ENCODE data around the gene ZMYM4. TPM values are rescaled to one million over a fixed set of nuclear protein-coding genes. Genes with fewer than 3 reads are reported as not detected.
"Not testable (repeated sequence)": the region's sequence is repeated elsewhere in the genome, so short reads cannot be mapped to it uniquely, and the experiment has no call there.

ZMYM4 gene
- total RNA-seq, 1 donor from 2014 or later = 31.2 TPM

- intact Hi-C loops (cut with DNase I) = no loop called here
- DNase-seq (no peak), ATAC-seq (ENCODE audit: poor library complexity) (peak; percentile 70)
Measured at GRCh38 chr1:35301674-35302392, 33.3 kb downstream of the ZMYM4 start.

- no peak for ATAC-seq (ENCODE audit: poor library complexity)
- DNase-seq = no peak
- intact Hi-C loops (cut with DNase I) = no loop called here
Measured at GRCh38 chr1:35305383-35305782, 36.9 kb downstream of the ZMYM4 start.

- DNase-seq (no peak), ATAC-seq (ENCODE audit: poor library complexity) (no peak)
- intact Hi-C loops (cut with DNase I) = no loop called here
Measured at GRCh38 chr1:35315649-35316048, 47.1 kb downstream of the ZMYM4 start.

- DNase-seq (no peak), ATAC-seq (ENCODE audit: poor library complexity) (no peak)
- intact Hi-C loops (cut with DNase I) = no loop called here
Measured at GRCh38 chr1:35316264-35316663, 47.8 kb downstream of the ZMYM4 start.

DNA sequence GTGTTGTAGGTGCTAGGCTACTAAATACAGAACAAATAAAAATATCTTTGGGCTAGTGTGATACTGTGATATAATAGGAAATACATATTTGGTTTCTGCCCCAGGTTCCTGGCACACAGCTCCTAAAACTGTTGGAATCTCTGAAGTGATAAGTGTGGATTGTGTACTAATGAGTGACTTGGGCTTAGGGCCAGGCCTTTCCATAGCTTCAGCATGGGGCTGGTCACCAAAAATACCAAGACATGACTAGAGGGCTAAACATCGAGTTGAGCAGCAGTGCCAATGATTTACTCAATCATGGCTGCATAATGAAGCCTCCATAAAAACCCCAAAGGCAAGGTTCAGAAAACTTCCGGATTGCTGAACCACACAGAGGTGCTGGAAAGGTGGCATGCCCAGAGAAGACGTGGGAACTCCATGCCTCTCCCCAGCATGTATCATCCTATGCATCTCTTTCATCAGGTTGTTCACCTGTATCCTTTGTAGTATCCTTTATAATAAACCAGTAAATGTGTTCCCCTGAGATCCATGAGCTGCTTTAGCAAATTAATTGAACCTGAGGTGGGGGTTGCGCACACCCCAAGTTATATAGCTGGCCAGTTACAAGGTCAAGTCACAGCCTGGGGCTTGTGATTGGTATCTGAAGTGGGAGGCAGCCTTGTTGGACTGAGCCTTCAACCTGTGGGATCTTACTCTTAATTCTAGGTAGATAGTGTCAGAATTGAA lies 51.6 kb downstream of the ZMYM4 start:
- ATAC-seq (ENCODE audit: poor library complexity) (peak; percentile 93), DNase-seq (no peak)
- intact Hi-C loops (cut with DNase I) = no loop called here

- DNase-seq (no peak), ATAC-seq (ENCODE audit: poor library complexity) (no peak)
- intact Hi-C loops (cut with DNase I) = no loop called here
Measured at GRCh38 chr1:35320937-35321336, 52.4 kb downstream of the ZMYM4 start.

DNA sequence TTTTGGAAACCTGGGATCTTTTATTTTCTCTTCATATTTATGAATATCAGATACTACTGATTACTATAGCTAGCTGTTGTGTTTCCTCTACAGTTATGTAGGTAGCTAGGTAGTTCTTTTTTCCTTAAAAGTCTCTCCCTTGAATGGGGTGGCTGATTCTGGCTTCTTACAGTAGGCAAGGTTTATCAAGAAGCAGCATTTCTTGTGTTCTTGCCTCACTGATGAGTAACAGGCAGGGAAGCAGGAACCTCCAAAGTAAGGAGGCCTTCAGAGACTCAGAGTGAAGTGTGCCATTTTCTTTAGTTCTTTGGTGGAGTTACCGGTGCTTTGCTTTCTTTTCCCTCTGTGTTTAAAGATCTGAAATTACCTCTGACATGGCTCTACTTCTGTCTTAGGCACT lies 56.0 kb downstream of the ZMYM4 start:
- ATAC-seq (ENCODE audit: poor library complexity) (no peak), DNase-seq (no peak)
- intact Hi-C loops (cut with DNase I) = no loop called here

DNA sequence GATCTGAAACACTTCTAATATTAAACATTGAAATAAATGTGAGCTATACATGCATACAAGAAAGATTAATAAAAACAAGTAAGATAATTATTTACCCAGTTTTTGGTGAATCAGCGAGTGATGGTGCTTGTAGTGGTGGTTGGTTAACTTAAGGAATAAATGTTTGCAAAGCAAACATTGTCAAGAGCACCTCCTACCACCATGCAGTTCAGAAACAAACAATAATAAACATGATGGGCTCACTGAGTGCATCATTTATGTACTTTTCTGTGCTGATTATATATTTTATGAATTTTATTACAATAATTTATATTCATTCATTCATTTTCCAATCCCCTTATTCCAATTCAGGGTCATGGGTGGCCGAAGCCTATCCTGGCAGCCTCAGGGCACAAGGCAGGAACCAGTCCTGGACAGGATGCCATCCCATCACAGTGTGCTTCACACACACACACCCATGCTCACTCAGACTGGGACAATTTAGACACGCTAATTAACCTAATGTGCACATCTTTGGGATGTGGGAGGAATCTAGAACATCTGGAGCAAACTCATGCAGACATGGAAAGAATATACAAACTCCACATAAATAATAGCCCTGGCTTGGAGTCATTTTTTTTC lies 57.8 kb downstream of the ZMYM4 start:
- no peak for ATAC-seq (ENCODE audit: poor library complexity)
- no peak for DNase-seq
- intact Hi-C loops (cut with DNase I) = no loop called here

- ATAC-seq (ENCODE audit: poor library complexity); DNase-seq; intact Hi-C loops (cut with DNase I): not testable (repeated sequence)
Measured at GRCh38 chr1:35331618-35332017, 63.1 kb downstream of the ZMYM4 start.

DNA sequence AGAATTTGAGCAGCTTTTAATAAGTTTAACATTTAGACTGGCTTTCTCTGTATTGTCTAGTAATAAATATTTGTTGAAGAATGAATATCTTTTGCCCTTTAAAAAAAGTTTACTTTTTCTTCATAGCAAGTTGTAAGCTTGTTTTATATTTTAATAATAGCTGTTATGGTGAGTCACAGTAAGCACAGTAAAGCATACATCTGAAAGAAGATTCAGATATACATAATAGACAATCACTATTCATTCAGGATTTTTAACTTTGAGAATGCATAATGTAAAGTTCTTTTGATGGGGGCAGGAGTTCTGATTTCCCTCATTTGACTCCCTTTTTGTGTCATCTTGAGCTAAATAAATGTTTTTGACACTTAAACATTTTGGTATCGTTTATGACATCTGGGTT lies 66.0 kb downstream of the ZMYM4 start:
- no peak for ATAC-seq (ENCODE audit: poor library complexity)
- DNase-seq = no peak
- intact Hi-C loops (cut with DNase I) = no loop called here

- DNase-seq (no peak), ATAC-seq (ENCODE audit: poor library complexity) (no peak)
- intact Hi-C loops (cut with DNase I) = no loop called here
Measured at GRCh38 chr1:35340519-35340918, 72.0 kb downstream of the ZMYM4 start.

- no peak for DNase-seq
- intact Hi-C loops (cut with DNase I) = no loop called here
Measured at GRCh38 chr1:35345439-35345981, 77.0 kb downstream of the ZMYM4 start.

DNA sequence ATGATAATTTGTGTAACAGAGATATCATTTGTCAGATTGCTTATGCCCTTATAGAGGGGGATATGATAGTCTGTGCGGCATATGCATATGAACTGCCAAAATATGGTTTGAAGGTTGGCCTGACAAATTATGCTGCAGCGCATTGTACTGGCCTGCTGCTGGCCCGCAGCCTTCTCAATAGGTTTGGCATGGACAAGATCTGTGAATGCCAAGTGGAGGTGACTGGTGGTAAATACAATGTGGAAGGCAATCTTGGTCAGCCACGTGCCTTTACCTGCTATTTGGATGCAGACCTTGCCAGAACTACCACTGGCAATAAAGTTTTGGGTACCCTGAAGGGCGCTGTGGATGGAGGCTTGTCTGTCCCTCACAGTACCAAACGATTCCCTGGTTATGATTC lies 82.4 kb downstream of the ZMYM4 start:
- no peak for DNase-seq
- intact Hi-C loops (cut with DNase I) = no loop called here

More at GRCh38 chr1:35345439-35345981, 77.0 kb downstream of the ZMYM4 start:
- no peak for ATAC-seq (ENCODE audit: poor library complexity)

DNA sequence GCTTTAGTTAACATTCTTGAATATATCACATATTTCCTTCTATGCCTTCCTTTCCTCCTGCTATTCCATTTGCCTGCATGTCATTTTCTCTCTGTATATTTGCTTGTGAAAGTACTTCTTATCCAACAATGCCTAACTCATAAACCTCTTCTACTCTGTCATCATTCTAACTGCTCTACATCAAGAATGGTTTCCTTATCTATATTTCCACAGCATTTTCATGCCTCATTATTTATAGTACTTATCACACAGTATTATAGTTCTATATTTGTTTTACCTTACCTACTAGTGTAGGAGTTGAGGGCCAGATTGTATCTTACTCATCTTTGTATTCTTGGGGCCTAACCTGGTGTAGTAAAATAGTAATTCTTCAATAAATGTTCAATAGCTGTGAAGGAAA lies 91.5 kb downstream of the ZMYM4 start:
- DNase-seq (no peak), ATAC-seq (ENCODE audit: poor library complexity) (peak; percentile 36)
- intact Hi-C loops (cut with DNase I) = no loop called here

More for the DNA sequence above, 82.4 kb downstream of the ZMYM4 start:
- ATAC-seq (ENCODE audit: poor library complexity) = peak; percentile 66

DNA sequence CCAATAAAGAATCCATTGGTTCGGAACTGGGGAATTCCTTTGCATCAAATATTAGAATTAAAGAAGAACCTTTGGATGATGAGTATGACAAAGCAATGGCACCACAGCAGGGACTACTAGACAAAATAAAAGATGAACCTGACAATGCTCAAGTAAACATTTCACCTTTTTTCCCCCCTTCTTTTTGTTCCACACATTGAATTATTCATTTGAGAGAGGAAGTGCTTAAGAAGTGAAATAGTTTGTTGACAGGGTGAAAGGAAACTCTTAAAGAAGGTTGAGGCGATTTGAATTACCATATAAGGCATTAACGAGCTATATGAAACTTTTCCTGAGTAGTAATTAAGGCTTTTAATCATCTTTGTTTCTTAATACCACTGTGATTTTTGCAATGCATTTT lies 93.1 kb downstream of the ZMYM4 start:
- DNase-seq = no peak

DNA sequence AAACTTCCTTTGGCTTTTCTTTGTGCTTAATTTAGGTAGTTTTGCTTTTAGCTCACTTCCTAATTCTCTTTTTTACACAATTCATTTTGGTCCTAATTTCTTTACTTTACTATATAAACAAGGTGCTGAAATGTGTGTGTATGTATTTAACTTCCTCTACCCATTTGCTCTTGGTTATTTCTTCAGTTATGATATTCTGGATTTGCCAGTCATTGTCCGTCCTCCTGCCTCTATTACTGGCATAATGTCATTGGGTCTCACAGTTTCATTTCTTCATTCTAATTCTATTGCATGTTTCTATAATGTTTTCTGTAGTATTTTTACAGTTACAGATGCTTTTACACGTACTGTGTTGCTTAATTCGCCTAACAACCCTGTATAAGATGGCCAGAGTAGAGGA lies 96.2 kb downstream of the ZMYM4 start:
- intact Hi-C loops (cut with DNase I) = no loop called here
- no peak for ATAC-seq (ENCODE audit: poor library complexity)
- DNase-seq = no peak

More for the DNA sequence above, 93.1 kb downstream of the ZMYM4 start:
- intact Hi-C loops (cut with DNase I) = no loop called here
- no peak for ATAC-seq (ENCODE audit: poor library complexity)

GRCh38 chr1:35367914-35368313 lies 99.4 kb downstream of the ZMYM4 start:
- ATAC-seq (ENCODE audit: poor library complexity) = no peak
- DNase-seq = no peak
- intact Hi-C loops (cut with DNase I) = no loop called here

DNA sequence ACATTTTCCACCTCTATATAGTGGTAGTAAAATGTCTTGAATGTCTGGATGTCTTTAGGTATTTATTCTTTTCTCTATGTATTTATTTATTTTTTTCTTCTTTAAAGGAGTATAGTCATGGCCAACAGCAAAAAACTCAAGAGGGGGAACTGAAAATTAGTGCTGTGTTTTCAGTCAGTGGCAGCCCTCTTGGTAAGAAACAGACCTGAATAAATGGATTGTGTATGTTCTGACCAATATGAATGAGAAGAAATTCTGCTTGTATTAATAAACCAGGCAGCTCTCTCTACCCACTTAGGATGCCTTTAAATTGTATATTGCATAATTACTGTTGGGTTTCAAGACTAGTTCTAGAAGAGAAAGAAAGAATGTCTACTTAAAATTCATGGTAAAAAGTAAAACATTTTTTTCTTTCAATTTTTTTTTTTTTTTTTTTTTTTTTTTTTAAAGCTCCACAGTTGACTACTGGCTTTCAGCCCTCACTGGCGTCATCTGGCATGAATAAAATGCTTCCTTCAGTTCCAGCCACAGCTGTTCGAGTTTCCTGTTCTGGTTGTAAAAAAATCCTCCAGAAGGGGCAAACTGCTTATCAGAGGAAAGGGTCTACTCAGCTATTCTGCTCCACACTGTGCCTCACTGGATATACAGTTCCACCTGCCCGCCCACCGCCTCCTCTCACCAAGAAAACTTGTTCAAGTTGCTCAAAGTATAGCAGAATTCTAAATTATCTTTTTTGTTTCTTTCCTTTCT lies 101.6 kb downstream of the ZMYM4 start:
- DNase-seq (peak; percentile 68), ATAC-seq (ENCODE audit: poor library complexity) (peak; percentile 90)
- intact Hi-C loops (cut with DNase I) = loop anchor here (10.0 kb wide), 1 partner anchor 105 kb away; the partner anchor contains the start of gene ZMYM4

GRCh38 chr1:35371506-35371905 lies 103.0 kb downstream of the ZMYM4 start:
- ATAC-seq (ENCODE audit: poor library complexity) = no peak
- no peak for DNase-seq
- intact Hi-C loops (cut with DNase I) = loop anchor here (10.0 kb wide), 1 partner anchor 107 kb away; the partner anchor contains the start of gene ZMYM4

Measured in Right ventricle myocardium superior (tissue), 1 donor.